C4-2B (cell line): ENCODE results near the gene N4BP3.

ENCODE experiments used
- ZFX ChIP-seq: fragments of 450-650 bp; IDR thresholded peaks from 2 replicates; pipeline ENCODE4 v1.6.1; 2017
- TF ChIP-seq, protein P1 (sequence below): fragments of 450-650 bp; conservative IDR thresholded peaks from 2 replicates; pipeline ENCODE4 v1.5.1; 2017; ENCODE audit warnings: mild to moderate bottlenecking

DNA sequence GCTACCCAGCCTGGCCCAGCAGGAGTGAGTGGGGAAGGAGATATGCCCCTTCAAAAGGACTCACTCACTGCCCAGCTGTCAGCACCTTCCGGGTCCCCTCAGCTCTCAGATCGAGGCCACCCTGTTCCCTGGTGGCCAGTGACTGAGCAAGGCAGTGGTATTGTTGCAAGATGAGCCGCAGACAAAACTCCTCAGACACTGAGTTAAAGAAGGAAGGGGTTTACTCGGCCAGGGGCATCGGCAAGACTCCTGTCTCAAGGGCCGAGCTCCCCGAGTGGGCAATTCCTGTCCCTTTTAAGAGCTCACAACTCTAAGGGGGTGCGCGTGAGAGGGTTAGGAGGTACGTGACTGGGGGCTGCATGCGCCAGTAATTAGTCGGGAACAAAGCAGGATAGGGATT is 9.7 kb upstream of the N4BP3 start:
- TF ChIP-seq, protein P1, sequence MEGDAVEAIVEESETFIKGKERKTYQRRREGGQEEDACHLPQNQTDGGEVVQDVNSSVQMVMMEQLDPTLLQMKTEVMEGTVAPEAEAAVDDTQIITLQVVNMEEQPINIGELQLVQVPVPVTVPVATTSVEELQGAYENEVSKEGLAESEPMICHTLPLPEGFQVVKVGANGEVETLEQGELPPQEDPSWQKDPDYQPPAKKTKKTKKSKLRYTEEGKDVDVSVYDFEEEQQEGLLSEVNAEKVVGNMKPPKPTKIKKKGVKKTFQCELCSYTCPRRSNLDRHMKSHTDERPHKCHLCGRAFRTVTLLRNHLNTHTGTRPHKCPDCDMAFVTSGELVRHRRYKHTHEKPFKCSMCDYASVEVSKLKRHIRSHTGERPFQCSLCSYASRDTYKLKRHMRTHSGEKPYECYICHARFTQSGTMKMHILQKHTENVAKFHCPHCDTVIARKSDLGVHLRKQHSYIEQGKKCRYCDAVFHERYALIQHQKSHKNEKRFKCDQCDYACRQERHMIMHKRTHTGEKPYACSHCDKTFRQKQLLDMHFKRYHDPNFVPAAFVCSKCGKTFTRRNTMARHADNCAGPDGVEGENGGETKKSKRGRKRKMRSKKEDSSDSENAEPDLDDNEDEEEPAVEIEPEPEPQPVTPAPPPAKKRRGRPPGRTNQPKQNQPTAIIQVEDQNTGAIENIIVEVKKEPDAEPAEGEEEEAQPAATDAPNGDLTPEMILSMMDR, result no peak
- no peak for TF ChIP-seq ZFX
